Measurements from ENCODE around the gene HLA-DQA1.

HLA-DQA1 gene

GRCh38 chr6:32607988-32608298 is 29.3 kb upstream of the HLA-DQA1 start:
- H3K79me2 ChIP-seq = no peaks in the 10 kb centered on the region
- no peak overlapping the region for H3K9ac ChIP-seq
- no peaks in the 10 kb centered on the region for H3K27me3 ChIP-seq (ENCODE audit: control insufficient read depth, insufficient read depth, low read length)
- no peaks in the 10 kb centered on the region for H3K9me3 ChIP-seq (ENCODE audit: control insufficient read depth, low read length)
- no peak overlapping the region for H3K4me2 ChIP-seq (ENCODE audit: low read length)
- no peak overlapping the region for H2AFZ ChIP-seq
- H3K4me3 ChIP-seq (ENCODE audit: low read depth, low read length) = no peak overlapping the region
- no peaks in the 10 kb centered on the region for H3K4me1 ChIP-seq
- no peaks in the 10 kb centered on the region for H3K36me3 ChIP-seq (ENCODE audit: control insufficient read depth, insufficient read depth, low read length)
- no peak overlapping the region for H3K27ac ChIP-seq
- TF ChIP-seq CTCF (IDR thresholded peaks at IDR 0.05) = no peak

- no peak overlapping the region for H3K9ac ChIP-seq
- no peaks in the 10 kb centered on the region for H3K36me3 ChIP-seq (ENCODE audit: control insufficient read depth, insufficient read depth, low read length)
- no peaks in the 10 kb centered on the region for H3K9me3 ChIP-seq (ENCODE audit: control insufficient read depth, low read length)
- TF ChIP-seq CTCF (IDR thresholded peaks at IDR 0.05) = no peak
- H2AFZ ChIP-seq = no peak overlapping the region
- no peak overlapping the region for H3K27ac ChIP-seq
- no peaks in the 10 kb centered on the region for H3K27me3 ChIP-seq (ENCODE audit: control insufficient read depth, insufficient read depth, low read length)
- H3K4me2 ChIP-seq (ENCODE audit: low read length) = no peak overlapping the region
- no peaks in the 10 kb centered on the region for H3K4me1 ChIP-seq
- H3K79me2 ChIP-seq = no peaks in the 10 kb centered on the region
- no peak overlapping the region for H3K4me3 ChIP-seq (ENCODE audit: low read depth, low read length)
Measured at GRCh38 chr6:32608362-32608761, 28.8 kb upstream of the HLA-DQA1 start.

GRCh38 chr6:32609391-32609730 is 27.8 kb upstream of the HLA-DQA1 start:
- H2AFZ ChIP-seq = no peak overlapping the region
- peak overlapping the region; percentile 71 for H3K27ac ChIP-seq
- no peak overlapping the region for H3K4me2 ChIP-seq (ENCODE audit: low read length)
- H3K9me3 ChIP-seq (ENCODE audit: control insufficient read depth, low read length) = no peaks in the 10 kb centered on the region
- H3K4me3 ChIP-seq (ENCODE audit: low read depth, low read length) = no peak overlapping the region
- H3K27me3 ChIP-seq (ENCODE audit: control insufficient read depth, insufficient read depth, low read length) = no peaks in the 10 kb centered on the region
- no peaks in the 10 kb centered on the region for H3K4me1 ChIP-seq
- no peaks in the 10 kb centered on the region for H3K36me3 ChIP-seq (ENCODE audit: control insufficient read depth, insufficient read depth, low read length)
- TF ChIP-seq CTCF (IDR thresholded peaks at IDR 0.05) = no peak
- H3K79me2 ChIP-seq = no peaks in the 10 kb centered on the region
- H3K9ac ChIP-seq = no peak overlapping the region

DNA sequence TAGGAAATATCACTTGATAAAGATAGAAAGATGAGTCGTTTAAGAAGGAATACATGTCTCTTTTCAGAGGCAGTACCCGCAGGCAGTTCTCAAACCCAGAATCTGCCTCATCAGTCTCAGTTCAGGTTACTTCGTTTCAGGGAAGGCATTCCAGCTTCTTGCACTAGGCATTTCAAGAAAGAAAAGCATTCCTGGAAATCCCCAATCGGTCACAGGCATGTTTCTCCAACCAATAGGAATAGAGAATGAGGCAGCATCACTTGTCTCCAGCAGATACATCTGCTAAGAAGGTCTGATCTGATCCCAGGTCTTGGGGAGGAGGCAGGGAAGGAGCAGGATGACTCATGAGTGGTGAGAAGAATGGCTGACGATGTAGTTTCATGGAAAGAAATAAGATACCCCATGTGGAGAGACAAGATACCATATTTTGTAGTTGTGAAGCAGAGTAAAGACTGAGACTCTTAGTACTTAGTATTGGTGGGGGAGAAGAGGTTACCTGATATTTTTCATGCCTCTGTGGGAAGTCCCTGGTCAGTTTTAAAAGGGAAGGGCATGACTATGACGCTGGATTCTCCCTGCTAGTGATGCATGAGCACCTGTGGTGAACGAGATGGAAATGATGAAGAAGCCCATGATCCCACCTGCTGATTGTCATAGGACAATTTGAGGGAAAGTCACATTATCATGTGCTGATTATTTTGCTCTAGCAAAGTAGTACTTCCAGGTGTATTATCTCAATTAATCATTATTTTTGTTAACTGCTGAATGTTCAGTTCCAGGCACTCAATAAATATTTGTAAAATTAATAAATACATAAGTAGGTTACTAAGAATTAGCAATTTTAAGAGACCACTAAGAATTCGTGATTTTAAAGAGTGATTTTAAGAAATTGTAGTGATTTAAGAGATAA is 27.2 kb upstream of the HLA-DQA1 start:
- Histone ChIP-seq H3K36me3 (ENCODE audit: control insufficient read depth, insufficient read depth, low read length) (no peaks in the 10 kb centered on the region), H3K9me3 (ENCODE audit: control insufficient read depth, low read length) (no peaks in the 10 kb centered on the region), H3K4me3 (ENCODE audit: low read depth, low read length) (no peak overlapping the region), H2AFZ (peak overlapping the region; percentile 22), H3K4me2 (ENCODE audit: low read length) (peak overlapping the region; percentile 38), H3K27ac (peak overlapping the region; percentile 74), H3K79me2 (no peaks in the 10 kb centered on the region), H3K9ac (no peak overlapping the region), H3K4me1 (no peaks in the 10 kb centered on the region), H3K27me3 (ENCODE audit: control insufficient read depth, insufficient read depth, low read length) (no peaks in the 10 kb centered on the region)
- no peak for TF ChIP-seq CTCF (IDR thresholded peaks at IDR 0.05)
